Hepatocyte (in vitro differentiated cells): ENCODE measurements around the gene PTH1R. TPM values are rescaled to one million over a fixed set of nuclear protein-coding genes. Genes with fewer than 3 reads are reported as not detected.
A peak's percentile ranks its signal among the peaks of the same experiment; 100 is the strongest.

Experiments used
- DNase-seq: peaks from one replicate; pipeline ENCODE4 v3.0.0-alpha.2; 2016; ENCODE audit warnings: low spot score
- H2AFZ ChIP-seq: fragments of 200-600 bp; sonication (generic); 2 replicates; pipeline ENCODE4 v1.6.0; 2016; ENCODE audit warnings: antibody characterized with exemption, mild to moderate bottlenecking
- H3K27ac ChIP-seq: fragments of 200-600 bp; sonication (generic); 2 replicates; pipeline ENCODE4 v1.5.1; 2016; ENCODE audit warnings: mild to moderate bottlenecking
- H3K27me3 ChIP-seq: fragments of 200-600 bp; sonication (generic); 2 replicates; pipeline ENCODE4 v1.6.1; 2016
- H3K36me3 ChIP-seq: fragments of 200-600 bp; sonication (generic); replicated peaks from 2 replicates; pipeline ENCODE4 v1.5.1; 2016; ENCODE audit warnings: low read depth; ENCODE audit not compliant: insufficient read depth
- H3K4me1 ChIP-seq: fragments of 200-600 bp; sonication (generic); 2 replicates; pipeline ENCODE4 v1.5.1; 2016; ENCODE audit warnings: mild to moderate bottlenecking, moderate library complexity; ENCODE audit not compliant: insufficient read depth
- H3K4me2 ChIP-seq: fragments of 200-600 bp; sonication (generic); 2 replicates; pipeline ENCODE4 v1.6.0; 2016
- H3K4me3 ChIP-seq: fragments of 200-600 bp; sonication (generic); 2 replicates; pipeline ENCODE4 v1.5.1; 2016; ENCODE audit warnings: mild to moderate bottlenecking
- H3K79me2 ChIP-seq: fragments of 200-600 bp; sonication (generic); 2 replicates; pipeline ENCODE4 v1.6.0; 2017; ENCODE audit warnings: mild to moderate bottlenecking
- H3K9me2 ChIP-seq: fragments of 200-600 bp; sonication (generic); replicated peaks from 2 replicates; pipeline ENCODE4 v1.6.0; 2017; ENCODE audit warnings: mild to moderate bottlenecking; ENCODE audit not compliant: insufficient read depth
- H3K9me3 ChIP-seq: fragments of 200-600 bp; sonication (generic); 2 replicates; pipeline ENCODE4 v1.5.1; 2016; ENCODE audit warnings: low read depth, mild to moderate bottlenecking
- H4K20me1 ChIP-seq: fragments of 200-600 bp; sonication (generic); 2 replicates; pipeline ENCODE4 v1.6.0; 2016; ENCODE audit warnings: mild to moderate bottlenecking; ENCODE audit not compliant: insufficient read depth, poor library complexity, severe bottlenecking
- CTCF ChIP-seq: fragments of 200-600 bp; sonication (generic); IDR thresholded peaks from 2 replicates; pipeline ENCODE4 v1.5.1; 2016; ENCODE audit warnings: antibody characterized with exemption, mild to moderate bottlenecking; ENCODE audit not compliant: poor library complexity
- EZH2 ChIP-seq: fragments of 200-600 bp; sonication (generic); IDR thresholded peaks from 2 replicates; pipeline ENCODE4 v1.6.1; 2016; ENCODE audit warnings: antibody characterized with exemption, mild to moderate bottlenecking, borderline replicate concordance
- EZH2phosphoT487 ChIP-seq: fragments of 200-600 bp; sonication (generic); IDR thresholded peaks from one replicate; pipeline ENCODE4 v1.6.1; 2018; ENCODE audit warnings: antibody characterized with exemption, mild to moderate bottlenecking, low read depth, moderate library complexity; ENCODE audit not compliant: unreplicated experiment, severe bottlenecking
- WGBS: methylation state at CpG from one replicate; pipeline ENCODE4 v1.1.6; 2016; ENCODE audit warnings: low lambda C conversion rate; ENCODE audit errors: missing lambda C conversion rate; 5-methylcytosine and 5-hydroxymethylcytosine counted together
- polyA plus RNA-seq: library from polyadenylated mRNA; unstranded; fragments of >200 nt; fragmentation: Nextera tagmentation; extraction: Ambion mirVana; gene quantifications from 2 replicates; pipeline ENCODE4 v1.2.1, GENCODE V29; 2016
- total RNA-seq: library from RNA; depleted of rRNA; stranded (reverse); fragments of >200 nt; gene quantifications from 2 replicates; pipeline ENCODE4 v1.2.3, GENCODE V29; 2014

PTH1R gene
- total and polyA plus RNA-seq, 2 experiments from 2014 or later: 14.5 to 31.0 TPM

- TF ChIP-seq EZH2 (no peak), EZH2phosphoT487 (no peak), CTCF (no peak)
- Histone ChIP-seq H3K36me3 (no peaks in the 10 kb centered on the region), H3K4me3 (no peak overlapping the region), H3K4me2 (peak overlapping the region; percentile 86), H4K20me1 (peaks cover 10% of the 10 kb centered on the region), H3K9me2 (no peaks in the 10 kb centered on the region), H3K27me3 (no peaks in the 10 kb centered on the region), H3K9me3 (no peaks in the 10 kb centered on the region), H3K4me1 (peaks cover 26% of the 10 kb centered on the region), H3K79me2 (peaks cover 8% of the 10 kb centered on the region), H2AFZ (no peak overlapping the region), H3K27ac (no peak overlapping the region)
- DNase-seq: no peak
- WGBS: 74% methylated on average over 6 of the region's 6 CpGs
These were observed 15.7 kb downstream of the PTH1R start for GRCh38 chr3:46893146-46893748.

- Histone ChIP-seq H3K4me3 (no peak overlapping the region), H3K9me3 (no peaks in the 10 kb centered on the region), H3K4me1 (peaks cover 26% of the 10 kb centered on the region), H4K20me1 (peaks cover 10% of the 10 kb centered on the region), H3K27ac (no peak overlapping the region), H2AFZ (no peak overlapping the region), H3K27me3 (no peaks in the 10 kb centered on the region), H3K79me2 (peaks cover 8% of the 10 kb centered on the region), H3K9me2 (no peaks in the 10 kb centered on the region), H3K36me3 (no peaks in the 10 kb centered on the region), H3K4me2 (no peak overlapping the region)
- WGBS: 95% methylated on average over 9 of the region's 9 CpGs
- DNase-seq: no peak
- no peak for TF ChIP-seq CTCF
- TF ChIP-seq EZH2phosphoT487: no peak
- no peak for TF ChIP-seq EZH2
These were observed 16.2 kb downstream of the PTH1R start for GRCh38 chr3:46893763-46894162.

GRCh38 chr3:46894256-46894655, 16.7 kb downstream of the PTH1R start:
- Histone ChIP-seq H3K9me3 (no peaks in the 10 kb centered on the region), H3K4me1 (peaks cover 26% of the 10 kb centered on the region), H3K36me3 (no peaks in the 10 kb centered on the region), H2AFZ (no peak overlapping the region), H3K27ac (no peak overlapping the region), H3K4me2 (no peak overlapping the region), H3K79me2 (peaks cover 4% of the 10 kb centered on the region), H3K4me3 (no peak overlapping the region), H4K20me1 (peaks cover 10% of the 10 kb centered on the region), H3K27me3 (no peaks in the 10 kb centered on the region), H3K9me2 (no peaks in the 10 kb centered on the region)
- 93% methylated on average over 6 of the region's 6 CpGs for WGBS
- no peak for DNase-seq
- TF ChIP-seq CTCF (no peak), EZH2 (no peak), EZH2phosphoT487 (no peak)
